Measurements from ENCODE around the gene MT1E.
"Not testable (repeated sequence)": the region's sequence is repeated elsewhere in the genome, so short reads cannot be mapped to it uniquely, and the experiment has no call there.

MT1E gene

DNA sequence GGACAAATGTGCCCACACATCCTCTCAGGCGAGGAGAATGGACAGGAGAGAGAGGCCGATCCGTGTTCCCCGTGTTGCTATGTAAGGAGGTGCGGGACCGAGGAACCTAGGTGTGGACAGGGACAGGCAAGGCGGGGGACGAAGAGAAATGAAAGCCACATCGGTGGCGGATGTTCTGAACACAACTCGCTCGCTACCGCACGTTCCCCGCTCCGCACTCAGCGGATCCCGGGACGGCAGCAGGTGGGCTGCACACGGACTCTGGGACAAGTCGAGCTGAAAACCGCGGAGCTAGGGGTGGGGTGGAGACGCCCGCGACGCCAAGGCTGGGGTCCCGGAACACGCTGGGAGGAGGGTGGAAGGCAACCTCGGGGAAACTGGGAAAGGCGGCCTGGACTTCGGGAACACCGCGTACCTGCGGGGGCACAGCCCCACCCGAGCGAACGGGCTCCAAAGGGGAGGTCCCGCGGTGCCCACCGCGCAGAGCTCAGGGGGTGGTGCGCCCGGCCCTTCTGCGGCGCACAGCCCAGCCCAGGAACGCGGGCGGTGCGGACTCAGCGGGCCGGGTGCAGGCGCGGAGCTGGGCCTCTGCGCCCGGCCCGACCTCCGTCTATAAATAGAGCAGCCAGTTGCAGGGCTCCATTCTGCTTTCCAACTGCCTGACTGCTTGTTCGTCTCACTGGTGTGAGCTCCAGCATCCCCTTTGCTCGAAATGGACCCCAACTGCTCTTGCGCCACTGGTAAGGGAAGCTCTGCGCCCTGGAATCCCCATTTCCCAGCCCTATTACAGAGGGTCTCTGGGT lies at the start of gene MT1E:
TSS of gene MT1E (plus strand) at position 642 of the 803 bp plus-strand sequence. CDS start at position 713, 71 bp downstream.
- peak; percentile 32 to 59 (median 50) for DNase-seq (ENCODE audit: low read depth in 4 of 4, low spot score in 1 of 4)

DNA sequence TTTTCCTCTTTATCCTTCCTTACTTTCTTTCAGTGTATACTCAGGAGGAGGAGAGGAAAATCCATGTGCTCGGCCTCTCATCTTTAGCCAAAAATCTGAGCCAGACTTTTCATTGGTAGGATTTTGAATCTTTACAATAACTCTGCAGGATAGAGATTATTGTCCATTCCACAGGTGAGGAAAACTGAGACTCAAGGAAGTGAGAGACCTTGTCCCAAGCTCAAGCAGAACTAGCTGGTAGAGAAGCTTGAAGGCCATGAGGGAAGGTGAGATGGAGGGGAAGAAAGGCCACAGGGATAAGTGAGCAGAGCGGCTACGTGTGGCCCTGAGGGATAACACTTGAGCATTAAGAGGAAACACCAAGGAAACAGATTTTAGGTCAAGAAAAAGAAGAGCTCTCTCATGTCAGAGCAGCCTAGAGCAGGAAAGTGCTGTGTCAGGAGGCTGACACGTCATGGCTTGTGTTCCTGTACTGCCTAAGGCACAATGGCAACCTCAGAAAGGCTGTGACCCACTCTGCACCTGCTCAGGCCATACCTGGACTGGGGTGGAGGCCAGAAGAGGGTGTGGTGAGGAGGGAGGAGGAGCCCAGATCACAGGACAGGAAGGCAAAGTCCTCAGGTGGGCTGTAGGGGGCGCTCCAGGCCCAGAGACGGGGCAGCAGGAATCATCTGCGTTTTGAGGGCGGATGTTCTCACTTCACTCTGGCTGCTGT lies 48.8 kb upstream of the MT1E start:
- peak; percentile 63 to 82 (median 77) for DNase-seq (ENCODE audit: low read depth in 4 of 4, low spot score in 1 of 4)

DNA sequence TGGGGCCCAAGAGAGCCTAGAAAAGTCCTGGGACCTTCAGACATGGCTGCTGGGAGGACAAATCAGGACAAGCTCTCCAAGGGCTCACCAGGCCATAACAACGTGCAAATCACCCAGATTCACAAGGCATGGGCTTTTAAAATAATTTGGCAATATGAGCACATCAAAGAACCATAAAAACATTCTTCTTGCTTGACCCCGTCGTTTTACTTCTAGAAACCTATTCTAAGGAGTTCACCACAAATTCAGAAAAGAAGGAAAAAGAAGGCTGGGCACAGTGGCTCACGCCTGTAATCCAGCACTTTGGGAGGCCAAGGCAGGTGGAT lies 48.3 kb upstream of the MT1E start:
- DNase-seq (ENCODE audit: low read depth in 4 of 4, low spot score in 1 of 4): no peak

DNA sequence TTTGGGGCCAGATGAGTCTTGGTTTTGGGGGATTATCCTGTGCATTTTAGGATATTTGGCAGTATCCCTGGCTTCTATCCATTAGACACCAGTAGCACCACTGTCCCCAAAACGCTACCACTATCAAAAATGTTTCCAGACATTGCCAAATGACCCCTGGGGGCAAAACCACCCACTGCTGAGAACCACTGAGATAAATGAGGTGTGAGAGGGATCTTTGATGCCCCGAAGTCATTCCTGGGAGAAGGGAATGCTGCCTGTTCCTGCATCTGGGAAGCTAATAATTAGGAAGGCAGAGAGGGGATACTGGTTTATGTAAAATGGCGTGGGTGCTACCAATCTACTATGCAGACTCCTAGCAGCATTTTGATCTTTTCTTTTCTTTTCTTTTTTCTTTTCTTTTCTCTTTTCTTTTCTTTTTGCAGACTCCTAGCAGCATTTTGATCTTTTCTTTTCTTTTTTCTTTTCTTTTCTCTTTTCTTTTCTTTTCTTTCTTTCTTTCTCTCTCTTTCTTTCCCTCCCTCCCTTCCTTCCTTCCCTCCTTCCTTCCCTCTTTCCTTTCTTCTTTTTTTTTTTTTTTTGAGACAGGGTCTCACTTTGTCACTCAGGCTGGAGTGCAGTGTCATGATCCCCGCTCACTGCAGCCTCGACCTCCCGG lies 45.1 kb upstream of the MT1E start:
- no peak for DNase-seq (ENCODE audit: low read depth in 4 of 4, low spot score in 1 of 4)

DNA sequence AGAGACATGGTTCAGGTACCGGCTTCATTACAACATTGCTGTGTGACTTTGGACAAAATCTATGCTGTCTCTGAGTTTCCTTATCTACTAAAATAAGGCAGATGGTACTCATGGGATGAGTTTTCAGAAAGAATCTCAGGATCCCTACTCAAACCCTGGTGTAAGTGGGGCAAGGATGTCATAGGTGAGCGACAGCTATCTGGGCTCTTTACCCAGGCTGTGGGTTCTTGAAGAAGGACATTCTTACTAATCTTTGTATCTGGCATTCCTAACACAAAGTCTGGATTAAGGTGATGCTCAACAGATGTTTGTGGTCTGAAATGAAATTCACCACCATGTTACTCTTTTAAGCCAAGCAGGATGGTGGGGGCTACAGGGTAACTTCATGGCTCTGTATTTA lies 42.7 kb upstream of the MT1E start:
- DNase-seq (ENCODE audit: low read depth in 4 of 4, low spot score in 1 of 4): not testable (repeated sequence)

DNA sequence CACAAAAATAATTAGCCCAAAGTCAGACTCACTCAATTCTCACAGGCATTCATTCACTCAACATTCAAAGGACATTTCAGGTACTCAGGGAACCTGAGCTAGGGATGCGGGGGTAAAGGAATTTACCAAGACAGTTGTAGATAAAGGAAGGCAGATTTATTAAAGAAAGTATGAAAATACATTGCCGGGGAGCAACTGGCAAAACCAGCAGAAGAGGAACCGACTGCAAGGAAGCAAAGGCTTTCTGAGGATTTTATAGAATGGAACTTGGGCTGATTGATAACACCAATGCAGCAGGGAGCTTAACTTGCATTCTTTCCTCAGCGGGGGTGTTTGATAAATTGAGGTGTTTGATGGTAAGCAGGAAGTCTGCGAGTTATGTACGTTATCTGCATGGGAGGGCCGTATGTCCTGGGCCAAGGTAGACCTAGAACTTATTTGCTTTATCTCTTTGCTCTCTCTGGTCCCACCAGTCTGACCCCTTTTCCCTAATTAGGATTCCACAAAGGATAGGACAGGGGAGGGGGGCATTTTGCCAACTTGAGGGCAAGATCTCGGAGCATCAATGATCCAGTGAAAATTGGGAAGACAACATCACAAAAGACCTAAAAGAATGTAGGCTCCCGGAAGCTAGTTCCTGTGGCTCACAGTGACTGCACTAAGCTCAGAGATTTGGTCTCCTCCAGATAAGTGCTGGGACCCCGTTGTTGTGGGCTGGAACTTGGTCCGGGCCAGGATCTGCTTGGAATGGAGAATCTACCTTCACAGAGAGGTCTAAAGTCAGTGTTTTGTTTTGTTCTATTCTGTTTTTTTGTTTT lies 42.0 kb upstream of the MT1E start:
- DNase-seq (ENCODE audit: low read depth in 4 of 4, low spot score in 1 of 4): no peak

DNA sequence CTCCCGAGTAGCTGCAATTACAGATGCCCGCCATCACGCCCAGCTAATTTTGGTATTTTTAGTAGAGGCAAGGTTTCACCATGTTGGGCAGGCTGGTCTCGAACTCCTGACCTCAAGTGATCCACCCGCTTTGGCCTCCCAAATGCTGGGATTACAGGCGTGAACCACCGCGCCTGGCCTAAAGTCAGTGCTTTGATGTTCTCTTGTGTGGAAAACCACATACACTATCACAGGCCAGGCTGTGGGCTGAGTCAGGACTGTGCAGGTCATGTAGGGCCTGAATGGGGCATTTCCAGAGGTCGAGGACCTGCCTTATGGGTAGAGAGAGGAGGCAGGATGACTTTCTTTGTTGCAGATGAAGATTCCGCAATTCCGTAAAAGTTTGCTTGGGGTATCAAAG lies 41.3 kb upstream of the MT1E start:
- no peak for DNase-seq (ENCODE audit: low read depth in 4 of 4, low spot score in 1 of 4)

DNA sequence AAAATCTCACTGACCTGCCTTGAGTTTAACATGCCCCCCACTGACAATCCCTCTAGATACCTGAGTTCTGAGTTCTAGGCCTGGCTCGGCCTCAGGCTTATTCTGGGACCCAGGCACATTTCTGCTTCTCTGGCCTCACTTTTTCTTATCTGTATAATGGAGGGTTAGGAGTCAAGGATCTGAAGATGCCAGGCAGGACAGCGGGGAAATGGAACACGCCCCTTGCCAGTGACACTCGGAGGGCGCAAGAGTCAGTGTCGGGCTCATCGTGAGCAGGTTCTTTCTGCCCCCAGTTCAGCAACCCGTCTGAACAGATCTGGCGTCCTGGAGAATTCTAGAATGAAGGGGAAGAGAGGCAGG lies 36.8 kb upstream of the MT1E start:
- DNase-seq (ENCODE audit: low read depth in 4 of 4, low spot score in 1 of 4): no peak

DNA sequence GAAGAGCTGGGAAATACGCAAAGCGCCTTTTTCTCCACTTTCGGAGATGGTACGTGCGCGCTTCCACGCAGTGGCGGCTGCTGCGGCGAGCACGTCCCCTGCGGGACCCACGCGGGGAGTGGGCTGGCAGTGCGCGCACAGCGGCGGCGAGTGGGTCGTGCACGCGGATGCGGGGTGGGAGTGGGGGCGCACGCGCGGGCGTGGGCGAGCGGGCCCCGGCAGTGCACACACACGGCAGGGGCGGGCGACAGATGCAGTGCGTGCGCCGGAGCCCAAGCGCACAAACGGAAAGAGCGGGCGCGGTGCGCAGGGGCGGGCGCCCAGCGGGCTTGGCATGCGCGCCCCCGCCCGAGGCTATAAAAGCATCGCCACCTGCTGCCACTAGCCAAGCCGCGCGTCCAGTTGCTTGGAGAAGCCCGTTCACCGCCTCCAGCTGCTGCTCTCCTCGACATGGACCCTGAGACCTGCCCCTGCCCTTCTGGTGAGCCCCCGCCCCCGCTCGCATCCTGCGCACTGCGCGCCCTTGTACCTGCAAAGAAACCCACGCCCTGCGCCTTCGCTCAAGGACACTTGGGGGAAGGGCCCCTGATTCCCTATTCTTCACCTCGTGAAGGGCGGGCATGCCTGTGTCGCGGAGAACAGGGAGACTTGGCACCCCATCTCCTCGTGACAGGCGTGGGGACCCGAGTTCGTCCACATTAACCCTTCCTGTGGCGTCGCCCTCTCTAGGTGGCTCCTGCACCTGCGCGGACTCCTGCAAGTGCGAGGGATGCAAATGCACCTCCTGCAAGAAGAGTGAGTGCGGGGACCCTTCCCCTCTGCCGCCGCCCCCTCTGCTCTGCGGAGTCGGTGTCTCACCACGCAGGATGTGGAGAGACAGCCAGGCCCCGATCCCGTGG lies 36.2 kb upstream of the MT1E start, which contains the start of gene MT3:
TSS of gene MT3 (plus strand) at position 388 of the 899 bp plus-strand sequence. CDS start at position 451, 63 bp downstream.
- DNase-seq (ENCODE audit: low read depth in 4 of 4, low spot score in 1 of 4): no peak

DNA sequence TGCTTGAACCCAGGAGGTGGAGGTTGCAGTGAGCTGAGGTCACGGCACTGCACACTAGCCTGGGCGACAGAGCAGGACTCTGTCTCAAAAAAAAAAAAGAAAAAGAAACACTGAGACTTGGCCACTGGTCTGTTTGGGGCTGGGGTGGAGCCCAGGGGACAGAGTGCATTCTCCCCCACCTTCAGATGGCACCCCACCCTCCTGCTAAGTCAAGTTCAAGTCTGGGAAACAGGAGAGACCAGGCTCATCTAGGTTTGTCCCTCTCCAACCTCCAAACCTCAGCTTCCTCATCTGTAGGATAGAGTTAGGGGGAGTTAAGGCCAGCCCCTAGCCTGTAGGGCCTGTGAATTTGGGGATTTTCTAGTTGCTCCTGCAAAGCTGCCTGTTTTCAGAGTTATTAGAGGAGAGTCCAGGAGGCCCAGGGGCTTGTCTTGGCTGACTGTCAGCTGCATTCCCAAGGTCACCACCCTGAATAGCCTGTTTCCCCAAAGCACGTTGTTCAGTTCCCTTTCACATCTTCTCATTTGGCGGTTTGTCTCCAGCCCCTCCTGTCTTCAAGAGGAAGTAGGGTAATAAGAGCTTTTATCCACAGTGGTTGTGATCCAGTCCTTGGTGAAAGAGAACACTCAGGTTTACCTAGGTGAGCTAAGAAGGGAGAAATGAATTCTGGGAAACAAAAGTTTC lies 34.1 kb upstream of the MT1E start:
- no peak for DNase-seq (ENCODE audit: low read depth in 4 of 4, low spot score in 1 of 4)

DNA sequence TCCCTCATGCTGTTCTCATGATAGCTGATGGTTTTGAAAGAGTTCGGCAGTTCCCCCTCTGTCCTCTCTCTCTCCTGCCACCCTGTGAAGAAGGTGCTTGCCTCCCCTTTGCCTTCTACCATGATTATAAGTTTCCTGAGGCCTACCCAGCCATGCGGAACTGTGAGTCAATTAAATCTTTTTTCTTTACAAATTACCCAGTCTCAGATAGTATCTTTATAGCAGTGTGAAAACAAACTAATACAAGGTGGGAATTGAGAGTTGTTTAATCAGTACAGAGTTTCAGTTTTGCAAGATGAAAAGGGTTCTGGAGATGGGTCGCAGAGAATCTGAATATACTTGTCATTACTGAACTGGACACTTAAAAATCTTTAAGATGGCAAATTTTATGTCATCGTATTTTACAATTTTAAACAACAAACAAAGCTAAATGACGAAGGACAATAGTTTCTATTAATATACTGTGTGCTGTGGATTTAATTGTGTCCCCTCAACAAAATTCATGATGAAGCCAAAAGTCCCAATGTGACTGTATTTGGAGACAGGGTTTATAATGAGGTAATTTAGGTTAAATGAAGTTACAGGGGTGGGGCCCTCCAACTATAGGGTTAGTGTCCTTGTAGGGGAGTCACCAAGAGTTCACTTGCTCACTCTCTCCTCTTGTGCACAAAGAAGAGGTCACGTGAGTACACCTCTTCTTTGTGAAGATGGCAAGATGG lies 31.8 kb upstream of the MT1E start:
- DNase-seq (ENCODE audit: low read depth in 4 of 4, low spot score in 1 of 4): no peak

DNA sequence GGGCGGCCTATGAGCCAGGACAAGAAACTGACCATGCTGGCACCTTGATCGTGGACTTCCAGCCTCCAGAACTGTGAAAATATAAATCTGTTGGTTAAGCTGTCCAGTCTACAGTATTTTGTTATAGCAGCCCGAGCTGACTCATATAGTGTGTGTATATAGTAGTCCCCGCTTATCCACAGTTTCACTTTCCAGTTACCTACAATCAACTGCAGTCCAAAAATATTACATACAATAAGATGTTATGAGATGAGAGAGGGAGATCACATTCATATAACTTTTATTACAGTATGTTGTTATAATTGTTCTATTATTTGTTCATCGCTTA lies 31.3 kb upstream of the MT1E start:
- DNase-seq (ENCODE audit: low read depth in 4 of 4, low spot score in 1 of 4): no peak

DNA sequence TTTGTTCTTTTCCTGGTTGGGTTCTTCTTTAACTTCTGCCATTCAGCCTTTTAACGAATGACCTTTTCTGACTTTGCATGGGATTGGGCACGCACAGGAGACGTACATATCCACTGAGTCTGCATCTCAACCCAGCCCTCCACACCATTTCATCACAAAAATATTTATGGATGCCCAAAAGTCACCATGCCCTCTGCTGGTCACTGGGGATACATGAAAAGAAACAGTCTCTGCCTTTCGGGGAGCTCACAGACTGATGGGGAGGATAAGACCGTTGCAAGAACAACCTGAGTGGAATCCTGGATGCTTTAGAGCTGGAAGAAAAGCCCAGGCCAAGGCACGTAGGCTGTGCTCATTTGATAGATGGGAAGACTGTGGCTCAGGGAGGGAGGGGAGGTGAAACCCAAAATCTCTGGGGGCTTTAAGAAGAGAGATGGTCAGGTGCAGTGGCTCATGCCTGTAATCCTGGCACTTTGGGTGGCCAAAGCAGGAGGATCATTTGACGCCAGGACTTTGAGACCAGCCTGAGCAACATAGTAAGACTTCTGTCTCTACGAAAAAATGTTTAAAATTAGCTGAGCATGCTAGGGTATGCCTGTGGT lies 25.1 kb upstream of the MT1E start:
- DNase-seq (ENCODE audit: low read depth in 4 of 4, low spot score in 1 of 4): no peak

DNA sequence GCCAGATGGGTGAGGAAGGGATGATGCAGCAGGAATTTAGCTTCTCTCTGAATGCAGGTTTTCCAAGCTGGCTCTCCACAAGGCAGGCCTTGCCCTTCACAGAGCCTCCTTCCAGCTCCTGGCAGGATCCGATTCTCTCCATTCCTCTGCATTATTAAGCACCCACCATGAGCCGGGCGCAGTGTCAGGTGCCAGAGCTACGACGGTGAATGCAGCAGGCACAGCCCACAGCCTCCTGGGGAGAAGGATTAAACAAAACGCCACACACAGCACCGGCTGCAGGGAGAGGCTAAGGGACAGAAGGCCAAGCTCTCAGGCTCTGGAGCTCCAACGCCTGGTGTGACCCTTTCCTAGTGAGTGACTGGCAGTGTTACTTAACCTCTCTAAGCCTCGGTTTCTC lies 24.3 kb upstream of the MT1E start:
- no peak for DNase-seq (ENCODE audit: low read depth in 4 of 4, low spot score in 1 of 4)

DNA sequence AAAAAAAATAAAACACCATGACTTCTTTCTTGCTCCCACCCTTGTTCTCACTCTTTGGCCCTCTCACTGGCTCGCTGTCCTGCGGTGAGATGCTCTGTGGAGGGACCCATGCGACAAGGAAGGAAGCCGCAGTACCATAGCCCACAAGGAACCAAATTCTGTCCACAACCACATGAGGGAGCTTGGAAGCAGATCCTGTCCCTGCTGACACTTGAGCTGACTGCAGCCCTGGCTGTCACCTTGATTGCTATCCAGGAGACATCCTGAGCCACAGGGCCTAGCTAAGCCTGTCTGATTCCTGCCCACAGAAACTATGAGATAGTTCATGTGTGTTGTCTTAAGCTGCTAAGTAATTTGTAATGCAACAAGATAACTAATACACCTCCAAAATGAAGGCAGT lies 22.0 kb upstream of the MT1E start:
- no peak for DNase-seq (ENCODE audit: low read depth in 4 of 4, low spot score in 1 of 4)

DNA sequence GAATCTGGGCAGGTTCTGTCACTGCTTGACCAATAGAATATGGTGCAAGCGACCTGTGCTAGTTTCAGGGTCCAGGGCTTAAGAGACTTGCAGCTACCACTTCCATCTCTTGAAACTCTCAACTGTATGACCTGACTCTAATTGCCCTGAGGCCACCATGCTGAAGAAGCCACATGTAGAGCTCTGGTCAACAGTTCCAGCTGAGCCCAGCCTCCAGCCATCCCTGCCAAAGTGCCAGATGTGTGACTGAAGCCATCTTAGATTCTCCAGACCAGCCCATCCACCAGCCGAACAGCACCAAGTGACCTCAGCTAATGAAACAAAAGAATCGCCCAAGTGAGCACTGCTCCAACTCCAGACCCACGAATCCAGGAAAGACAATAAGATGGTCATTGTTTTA lies 20.6 kb upstream of the MT1E start:
- no peak for DNase-seq (ENCODE audit: low read depth in 4 of 4, low spot score in 1 of 4)

DNA sequence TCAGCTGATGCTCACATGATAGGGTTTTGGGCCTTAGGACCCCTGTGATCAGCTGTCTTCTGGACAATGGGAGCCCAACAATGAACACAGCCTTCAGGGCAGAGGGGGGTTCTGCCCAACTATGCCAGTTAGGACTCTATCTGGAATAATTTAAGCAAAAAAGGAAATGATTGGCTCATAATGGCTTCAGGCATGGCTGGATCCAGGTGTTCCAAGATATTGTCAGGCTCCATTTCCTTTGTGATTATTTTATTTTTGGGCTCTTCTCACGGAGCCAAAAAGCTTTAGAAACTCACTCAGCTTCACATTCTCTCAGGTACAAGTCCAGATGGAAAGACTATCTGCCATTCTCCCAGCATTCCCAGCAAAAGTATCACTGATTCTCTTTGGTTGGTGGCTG lies 20.1 kb upstream of the MT1E start:
- no peak for DNase-seq (ENCODE audit: low read depth in 4 of 4, low spot score in 1 of 4)

DNA sequence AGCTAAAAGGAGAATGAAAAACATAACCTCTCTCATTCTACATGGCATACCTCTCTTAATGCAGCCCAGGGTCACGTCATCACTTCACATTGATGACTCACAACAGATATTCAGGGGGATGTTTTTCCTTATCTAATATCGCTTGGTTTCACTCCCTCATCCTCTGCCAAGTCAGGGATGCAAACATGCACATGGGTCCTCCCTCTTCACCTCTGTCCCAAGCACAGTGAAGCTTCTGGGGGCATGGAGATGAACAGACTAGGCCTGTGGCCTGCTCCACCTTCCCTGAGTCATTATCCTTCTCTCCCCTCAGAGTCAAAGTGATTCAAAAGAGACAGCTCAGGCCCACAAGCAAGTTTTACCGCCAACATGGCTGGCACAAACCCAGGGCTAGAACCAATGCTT lies 19.5 kb upstream of the MT1E start:
- no peak for DNase-seq (ENCODE audit: low read depth in 4 of 4, low spot score in 1 of 4)
